K562 (cell line): ENCODE results near the gene HECW1. TPM values are rescaled to one million over a fixed set of nuclear protein-coding genes. Genes with fewer than 3 reads are reported as not detected.

Experiments
- ATAC-seq: fragments of 200-7000 bp; cut with Tn5 transposase; 3 replicates; pipeline ENCODE4 v1.9.1; 2020; ENCODE audit warnings: moderate library complexity
- BruUV-seq: library from RNA; stranded (reverse); fragments of 400-500 nt; replicated peaks from 2 replicates; lab custom pipeline; 2021; lab: Mats Ljungman, UMichigan
- CTCF ChIA-PET: fragments of 300-600 bp; formaldehyde crosslinking; extraction: SDS; loops from one replicate; lab custom pipeline; 2021; ENCODE audit warnings: low intra/inter-chr PET ratio; lab: Yijun Ruan, JAX
- POLR2A ChIA-PET: fragments of 300-600, 350-650 bp; sonication (Branson Sonifier 250); formaldehyde crosslinking; extraction: SDS; loops from one replicate; lab custom pipeline; 2021; ENCODE audit warnings: antibody characterized with exemption, inconsistent platforms; lab: Yijun Ruan, JAX
- DNase-seq, 4 experiments: peaks; one replicate each; pipeline versions ENCODE4 v3.0.0 to v3.0.0-alpha.2; 2011 to 2018; ENCODE audit warnings: low spot score in 3 of 4, mixed read lengths in 3 of 4; ENCODE audit errors: extremely low read depth in 1 of 4
- FAIRE-seq: peaks from 2 replicates; lab custom pipeline; 2011; peaks lifted over from hg19 to GRCh38; lab: Jason Lieb, UNC
- H2AFZ ChIP-seq: 2 replicates; pipeline ENCODE4 v1.6.0; 2011; ENCODE audit warnings: low read depth, low read length, control low read depth, inconsistent platforms
- H3K27ac ChIP-seq: fragments of 200-600 bp; 3 replicates; pipeline ENCODE4 v1.8.0; 2011; ENCODE audit warnings: low read depth, mild to moderate bottlenecking, control low read depth, inconsistent platforms, low read length, moderate library complexity, mixed read lengths; ENCODE audit errors: extremely low read depth
- H3K27me3 ChIP-seq, 2 experiments: fragments of 300-600 bp in 1 of 2; 2 replicates in 1 of 2; 3 replicates in 1 of 2; pipeline versions ENCODE4 v1.6.0 to v1.8.0; 2011; ENCODE audit warnings: inconsistent platforms in 2 of 2, low read length in 2 of 2, mild to moderate bottlenecking in 1 of 2, mixed read lengths in 1 of 2, moderate library complexity in 1 of 2; ENCODE audit not compliant: control insufficient read depth in 2 of 2, insufficient read depth in 2 of 2
- H3K36me3 ChIP-seq: fragments of 300-600 bp; 3 replicates; pipeline ENCODE4 v1.8.0; 2011; ENCODE audit warnings: mild to moderate bottlenecking, low read length, inconsistent platforms; ENCODE audit not compliant: control insufficient read depth, insufficient read depth
- H3K4me1 ChIP-seq, 2 experiments: fragments of 200-600 bp in 1 of 2; replicated peaks in 1 of 2; 2 replicates in 1 of 2; 3 replicates in 1 of 2; pipeline versions ENCODE4 v1.5.1 to v1.8.0; 2011; ENCODE audit warnings: inconsistent platforms in 2 of 2, low read length in 2 of 2, mild to moderate bottlenecking in 1 of 2, mixed read lengths in 1 of 2, moderate library complexity in 1 of 2; ENCODE audit not compliant: control insufficient read depth in 2 of 2, insufficient read depth in 2 of 2
- H3K4me2 ChIP-seq: 2 replicates; pipeline ENCODE4 v1.6.1; 2011; ENCODE audit warnings: low read length, control low read depth, inconsistent platforms, mixed read lengths; ENCODE audit not compliant: insufficient read depth
- H3K4me3 ChIP-seq: fragments of 200-600 bp; sonication (generic), shearing (Covaris generic); 2 replicates; pipeline ENCODE4 v1.5.1; 2016; ENCODE audit warnings: control low read depth, inconsistent platforms
- H3K79me2 ChIP-seq: fragments of 200-600 bp; 3 replicates; pipeline ENCODE4 v1.8.0; 2011; ENCODE audit warnings: low read length, inconsistent platforms; ENCODE audit not compliant: control insufficient read depth, insufficient read depth
- H3K9ac ChIP-seq, 2 experiments: 2 replicates each; pipeline versions ENCODE4 v1.6.0 to v1.6.1; 2011; ENCODE audit warnings: low read depth in 2 of 2, low read length in 2 of 2, control low read depth in 1 of 2, inconsistent platforms in 1 of 2, mild to moderate bottlenecking in 1 of 2, mixed read lengths in 1 of 2; ENCODE audit not compliant: insufficient read depth in 1 of 2
- H3K9me1 ChIP-seq: one replicate; pipeline ENCODE4 v1.6.0; 2011; ENCODE audit warnings: inconsistent platforms, mild to moderate bottlenecking, low read length, moderate library complexity; ENCODE audit not compliant: control insufficient read depth, insufficient read depth
- H3K9me3 ChIP-seq: replicated peaks from 2 replicates; pipeline ENCODE4 v1.5.1; 2011; ENCODE audit warnings: low read depth, low read length, inconsistent platforms; ENCODE audit not compliant: control insufficient read depth, insufficient read depth
- H4K20me1 ChIP-seq: replicated peaks from 2 replicates; pipeline ENCODE4 v1.6.1; 2011; ENCODE audit warnings: low read length, inconsistent platforms, mixed read lengths; ENCODE audit not compliant: control insufficient read depth, insufficient read depth
- ATF4 ChIP-seq: fragments of 450-650 bp; formaldehyde crosslinking; IDR thresholded peaks from 2 replicates; pipeline ENCODE4 v1.4.0; 2022; ENCODE audit warnings: mild to moderate bottlenecking, moderate library complexity
- BCL6 ChIP-seq: fragments of 250-450 bp; sonication (Bioruptor Pico); IDR thresholded peaks from 2 replicates; pipeline ENCODE4 v1.4.0; 2020
- CTCFL ChIP-seq: IDR thresholded peaks from 2 replicates; pipeline ENCODE4 v1.6.1; 2011; ENCODE audit warnings: borderline replicate concordance, low read depth, mild to moderate bottlenecking, moderate library complexity, low read length; ENCODE audit not compliant: insufficient read depth, poor library complexity, severe bottlenecking
- LEF1 ChIP-seq: fragments of 450-650 bp; IDR thresholded peaks from 2 replicates; pipeline ENCODE4 v1.6.1; 2016; ENCODE audit warnings: mild to moderate bottlenecking
- MAFF ChIP-seq: IDR thresholded peaks from 2 replicates; pipeline ENCODE4 v1.6.1; 2012; ENCODE audit warnings: low read length, improper control_type of control experiment
- MCM3 ChIP-seq: fragments of 450-650 bp; IDR thresholded peaks from 2 replicates; pipeline ENCODE4 v1.6.1; 2016
- MED1 ChIP-seq: sonication (generic); formaldehyde crosslinking; IDR thresholded peaks from 2 replicates; pipeline ENCODE4 v1.8.1; 2023; ENCODE audit warnings: missing genetic modification reagents, borderline replicate concordance
- THAP12 ChIP-seq: fragments of 250-450 bp; sonication (Bioruptor Pico); IDR thresholded peaks from 2 replicates; pipeline ENCODE4 v1.9.0; 2021; ENCODE audit warnings: mild to moderate bottlenecking, inconsistent platforms
- ZFX ChIP-seq: sonication (generic); formaldehyde crosslinking; IDR thresholded peaks from 2 replicates; pipeline ENCODE4 v1.8.0; 2022; ENCODE audit warnings: mild to moderate bottlenecking, missing genetic modification reagents, moderate library complexity
- ZKSCAN1 ChIP-seq: fragments of 150-350 bp; IDR thresholded peaks from 2 replicates; pipeline ENCODE4 v1.6.1; 2016; ENCODE audit warnings: low read depth, low read length
- ZNF507 ChIP-seq: conservative IDR thresholded peaks from 2 replicates; pipeline ENCODE4 v1.6.1; 2017; ENCODE audit warnings: missing genetic modification characterization, missing compliant biosample characterization
- WGBS: fragments of 100-300 bp; shearing (Covaris generic); methylation state at CpG from one replicate; pipeline ENCODE4 v1.1.6; 2016; ENCODE audit warnings: low coverage, mixed read lengths; ENCODE audit not compliant: insufficient coverage; ENCODE audit errors: missing lambda C conversion rate; 5-methylcytosine and 5-hydroxymethylcytosine counted together
- in situ Hi-C: fragments of 300-500 bp; cut with MboI; formaldehyde crosslinking; loops from 4 replicates; pipeline ENCODE4 v1.15.0; 2018; ENCODE audit warnings: inconsistent platforms, mixed read lengths
- intact Hi-C: fragments of 100-400 bp; cut with micrococcal nuclease; formaldehyde crosslinking; loops from 2 replicates; pipeline ENCODE4 v1.14.2; 2022
- polyA plus RNA-seq, 8 experiments: library from polyadenylated mRNA; depleted of rRNA in 4 of 8; stranded (reverse) in 5 of 8; unstranded in 3 of 8; fragments of >200 nt; fragmentation: Nextera tagmentation in 2 of 8; fragmentation: Illumina TruSeq in 1 of 8; extraction: Ambion mirVana in 2 of 8; extraction: Trizol in 1 of 8; gene quantifications; 2 replicates each; pipeline versions ENCODE4 v1.2.1 to v1.2.3, GENCODE V29; 2011 to 2014; ENCODE audit warnings: inconsistent platforms in 1 of 8, missing spikeins in 1 of 8
- total RNA-seq, 7 experiments: library from RNA; depleted of rRNA in 6 of 7; stranded (reverse); fragments of >200 nt in 6 of 7; fragmentation: Illumina TruSeq in 2 of 7; extraction: Trizol in 2 of 7; gene quantifications; 2 replicates each; pipeline versions ENCODE4 v1.2.1 to v1.2.3, GENCODE V29; 2011 to 2021; ENCODE audit warnings: low replicate concordance in 1 of 7

Gene HECW1
- total and polyA plus RNA-seq, 9 of the 15 experiments (the other 6 are each of a cell fraction or from before 2014, with no cell fraction given): 0.07 to 0.31 (median 0.13) TPM; not detected in 4

GRCh38 chr7:43560742-43561330 lies 448.4 kb downstream of the HECW1 start:
- 3% methylated on average over 7 of the region's 7 CpGs for WGBS
- H3K9me1 ChIP-seq: no peaks in the 10 kb centered on the region
- ATAC-seq: no peak; the same call in 2 of the 3 replicates
- no peak for FAIRE-seq
- H3K9me3 ChIP-seq: no peaks in the 10 kb centered on the region
- H3K4me1 ChIP-seq: no peaks in the 10 kb centered on the region
- H3K4me2 ChIP-seq: no peak overlapping the region
- H3K36me3 ChIP-seq: no peaks in the 10 kb centered on the region
- H3K27ac ChIP-seq: no peak overlapping the region
- H3K9ac ChIP-seq: no peak overlapping the region
- intact Hi-C loops: no loop called here
- BruUV-seq: no TSS peak
- no peak overlapping the region for H2AFZ ChIP-seq
- POLR2A ChIA-PET: interaction anchor here (0.5 to 1.7 kb wide), 2 partner anchors 11 to 278 kb away, joined by 3 to 7 read pairs; no protein-coding TSS in a partner anchor
- no peak overlapping the region for H3K4me3 ChIP-seq
- CTCF ChIA-PET: no interaction called here
- H4K20me1 ChIP-seq: no peaks in the 10 kb centered on the region
- no peaks in the 10 kb centered on the region for H3K79me2 ChIP-seq
- DNase-seq: no peak
- in situ Hi-C loops: no loop called here
- TF ChIP-seq THAP12 (CRISPR knock-in tag) (no peak), MCM3 (no peak), ZKSCAN1 (no peak), ATF4 (CRISPR knock-in tag) (no peak), LEF1 (no peak), ZFX (CRISPR knock-in tag) (no peak), ZNF507 (no peak), MAFF (no peak), BCL6 (CRISPR knock-in tag) (no peak), MED1 (CRISPR knock-in tag) (no peak), CTCFL (no peak)
- TF ChIP-seq, all 486 proteins: peak for 0
- peaks cover 32 to 40% of the 10 kb centered on the region in 2 experiments for H3K27me3 ChIP-seq
